WTC11 (cell line): ENCODE results near the gene FGFR4.

Experiments
- AFF4 ChIP-seq: sonication (generic); formaldehyde crosslinking; IDR thresholded peaks from 2 replicates; pipeline ENCODE4 v1.8.1; 2023; ENCODE audit warnings: mild to moderate bottlenecking, missing genetic modification reagents, borderline replicate concordance
- CREM ChIP-seq: sonication (generic); formaldehyde crosslinking; IDR thresholded peaks from 2 replicates; pipeline ENCODE4 v1.8.1; 2022; ENCODE audit warnings: mild to moderate bottlenecking, missing genetic modification reagents, moderate library complexity
- JAZF1 ChIP-seq: fragments of 250-450 bp; sonication (Bioruptor Pico); IDR thresholded peaks from 2 replicates; pipeline ENCODE4 v1.9.0; 2021; ENCODE audit warnings: moderate library complexity, mild to moderate bottlenecking, inconsistent platforms
- MYBL2 ChIP-seq: sonication (generic); formaldehyde crosslinking; IDR thresholded peaks from 2 replicates; pipeline ENCODE4 v1.8.1; 2023; ENCODE audit warnings: mild to moderate bottlenecking, moderate library complexity, missing genetic modification reagents
- NFE2L1 ChIP-seq: sonication (generic); formaldehyde crosslinking; IDR thresholded peaks from 2 replicates; pipeline ENCODE4 v1.8.1; 2023; ENCODE audit warnings: missing genetic modification reagents
- TF ChIP-seq, protein P1 (sequence below): fragments of 200-600 bp; IDR thresholded peaks from 2 replicates; pipeline ENCODE4 v1.8.0; 2022; ENCODE audit warnings: antibody characterized with exemption
- TF ChIP-seq, protein P2 (sequence below): fragments of 250-450 bp; sonication (Bioruptor Pico); IDR thresholded peaks from 2 replicates; pipeline ENCODE4 v2.1.2; 2022; ENCODE audit warnings: mild to moderate bottlenecking, moderate library complexity
- TF ChIP-seq, protein P3 (sequence below): sonication (generic); formaldehyde crosslinking; IDR thresholded peaks from 2 replicates; pipeline ENCODE4 v1.8.0; 2022; ENCODE audit warnings: mild to moderate bottlenecking, missing genetic modification reagents
- TF ChIP-seq, protein P4 (sequence below): sonication (generic); formaldehyde crosslinking; IDR thresholded peaks from 2 replicates; pipeline ENCODE4 v1.8.0; 2022; ENCODE audit warnings: missing genetic modification reagents

DNA sequence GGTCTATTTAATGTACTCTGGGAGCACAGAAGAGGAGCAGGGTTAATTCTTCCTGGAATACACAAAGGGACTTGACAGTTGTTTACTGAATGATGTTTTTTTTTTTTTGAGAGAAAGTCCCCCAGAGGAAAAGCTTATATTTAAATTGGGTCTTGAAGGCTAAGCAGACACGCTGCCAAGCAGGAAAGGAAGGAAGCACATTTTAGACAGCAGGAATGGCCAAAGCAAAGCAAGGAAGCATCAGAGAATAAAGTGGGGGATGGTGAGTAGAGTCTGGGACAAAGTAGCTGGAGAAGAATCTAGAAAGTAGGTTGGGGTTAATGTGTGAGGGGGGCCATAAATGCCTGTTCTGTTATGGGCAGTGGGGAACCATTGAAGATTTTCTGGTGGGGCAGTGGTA is 42.8 kb upstream of the FGFR4 start:
- TF ChIP-seq, protein P1, sequence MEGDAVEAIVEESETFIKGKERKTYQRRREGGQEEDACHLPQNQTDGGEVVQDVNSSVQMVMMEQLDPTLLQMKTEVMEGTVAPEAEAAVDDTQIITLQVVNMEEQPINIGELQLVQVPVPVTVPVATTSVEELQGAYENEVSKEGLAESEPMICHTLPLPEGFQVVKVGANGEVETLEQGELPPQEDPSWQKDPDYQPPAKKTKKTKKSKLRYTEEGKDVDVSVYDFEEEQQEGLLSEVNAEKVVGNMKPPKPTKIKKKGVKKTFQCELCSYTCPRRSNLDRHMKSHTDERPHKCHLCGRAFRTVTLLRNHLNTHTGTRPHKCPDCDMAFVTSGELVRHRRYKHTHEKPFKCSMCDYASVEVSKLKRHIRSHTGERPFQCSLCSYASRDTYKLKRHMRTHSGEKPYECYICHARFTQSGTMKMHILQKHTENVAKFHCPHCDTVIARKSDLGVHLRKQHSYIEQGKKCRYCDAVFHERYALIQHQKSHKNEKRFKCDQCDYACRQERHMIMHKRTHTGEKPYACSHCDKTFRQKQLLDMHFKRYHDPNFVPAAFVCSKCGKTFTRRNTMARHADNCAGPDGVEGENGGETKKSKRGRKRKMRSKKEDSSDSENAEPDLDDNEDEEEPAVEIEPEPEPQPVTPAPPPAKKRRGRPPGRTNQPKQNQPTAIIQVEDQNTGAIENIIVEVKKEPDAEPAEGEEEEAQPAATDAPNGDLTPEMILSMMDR: no peak
- TF ChIP-seq, protein P2, sequence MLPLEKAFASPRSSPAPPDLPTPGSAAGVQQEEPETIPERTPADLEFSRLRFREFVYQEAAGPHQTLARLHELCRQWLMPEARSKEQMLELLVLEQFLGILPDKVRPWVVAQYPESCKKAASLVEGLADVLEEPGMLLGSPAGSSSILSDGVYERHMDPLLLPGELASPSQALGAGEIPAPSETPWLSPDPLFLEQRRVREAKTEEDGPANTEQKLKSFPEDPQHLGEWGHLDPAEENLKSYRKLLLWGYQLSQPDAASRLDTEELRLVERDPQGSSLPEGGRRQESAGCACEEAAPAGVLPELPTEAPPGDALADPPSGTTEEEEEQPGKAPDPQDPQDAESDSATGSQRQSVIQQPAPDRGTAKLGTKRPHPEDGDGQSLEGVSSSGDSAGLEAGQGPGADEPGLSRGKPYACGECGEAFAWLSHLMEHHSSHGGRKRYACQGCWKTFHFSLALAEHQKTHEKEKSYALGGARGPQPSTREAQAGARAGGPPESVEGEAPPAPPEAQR (CRISPR knock-in tag): no peak
- no peak for TF ChIP-seq MYBL2 (CRISPR knock-in tag)
- TF ChIP-seq, protein P3, sequence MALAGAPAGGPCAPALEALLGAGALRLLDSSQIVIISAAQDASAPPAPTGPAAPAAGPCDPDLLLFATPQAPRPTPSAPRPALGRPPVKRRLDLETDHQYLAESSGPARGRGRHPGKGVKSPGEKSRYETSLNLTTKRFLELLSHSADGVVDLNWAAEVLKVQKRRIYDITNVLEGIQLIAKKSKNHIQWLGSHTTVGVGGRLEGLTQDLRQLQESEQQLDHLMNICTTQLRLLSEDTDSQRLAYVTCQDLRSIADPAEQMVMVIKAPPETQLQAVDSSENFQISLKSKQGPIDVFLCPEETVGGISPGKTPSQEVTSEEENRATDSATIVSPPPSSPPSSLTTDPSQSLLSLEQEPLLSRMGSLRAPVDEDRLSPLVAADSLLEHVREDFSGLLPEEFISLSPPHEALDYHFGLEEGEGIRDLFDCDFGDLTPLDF (CRISPR knock-in tag): no peak
- TF ChIP-seq NFE2L1 (CRISPR knock-in tag): no peak
- TF ChIP-seq JAZF1 (CRISPR knock-in tag): no peak
- TF ChIP-seq, protein P4, sequence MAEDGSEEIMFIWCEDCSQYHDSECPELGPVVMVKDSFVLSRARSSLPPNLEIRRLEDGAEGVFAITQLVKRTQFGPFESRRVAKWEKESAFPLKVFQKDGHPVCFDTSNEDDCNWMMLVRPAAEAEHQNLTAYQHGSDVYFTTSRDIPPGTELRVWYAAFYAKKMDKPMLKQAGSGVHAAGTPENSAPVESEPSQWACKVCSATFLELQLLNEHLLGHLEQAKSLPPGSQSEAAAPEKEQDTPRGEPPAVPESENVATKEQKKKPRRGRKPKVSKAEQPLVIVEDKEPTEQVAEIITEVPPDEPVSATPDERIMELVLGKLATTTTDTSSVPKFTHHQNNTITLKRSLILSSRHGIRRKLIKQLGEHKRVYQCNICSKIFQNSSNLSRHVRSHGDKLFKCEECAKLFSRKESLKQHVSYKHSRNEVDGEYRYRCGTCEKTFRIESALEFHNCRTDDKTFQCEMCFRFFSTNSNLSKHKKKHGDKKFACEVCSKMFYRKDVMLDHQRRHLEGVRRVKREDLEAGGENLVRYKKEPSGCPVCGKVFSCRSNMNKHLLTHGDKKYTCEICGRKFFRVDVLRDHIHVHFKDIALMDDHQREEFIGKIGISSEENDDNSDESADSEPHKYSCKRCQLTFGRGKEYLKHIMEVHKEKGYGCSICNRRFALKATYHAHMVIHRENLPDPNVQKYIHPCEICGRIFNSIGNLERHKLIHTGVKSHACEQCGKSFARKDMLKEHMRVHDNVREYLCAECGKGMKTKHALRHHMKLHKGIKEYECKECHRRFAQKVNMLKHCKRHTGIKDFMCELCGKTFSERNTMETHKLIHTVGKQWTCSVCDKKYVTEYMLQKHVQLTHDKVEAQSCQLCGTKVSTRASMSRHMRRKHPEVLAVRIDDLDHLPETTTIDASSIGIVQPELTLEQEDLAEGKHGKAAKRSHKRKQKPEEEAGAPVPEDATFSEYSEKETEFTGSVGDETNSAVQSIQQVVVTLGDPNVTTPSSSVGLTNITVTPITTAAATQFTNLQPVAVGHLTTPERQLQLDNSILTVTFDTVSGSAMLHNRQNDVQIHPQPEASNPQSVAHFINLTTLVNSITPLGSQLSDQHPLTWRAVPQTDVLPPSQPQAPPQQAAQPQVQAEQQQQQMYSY (CRISPR knock-in tag): no peak
- no peak for TF ChIP-seq CREM (CRISPR knock-in tag)
- no peak for TF ChIP-seq AFF4 (CRISPR knock-in tag)
